Breast epithelium (tissue), 4 donors: ENCODE results near the gene ZBTB34. TPM values are rescaled to one million over a fixed set of nuclear protein-coding genes. Genes with fewer than 3 reads are reported as not detected.

Experiments
- DNase-seq, 2 donors: peaks; one replicate each; pipeline ENCODE4 v3.0.0-alpha.2; 2019; ENCODE audit warnings: low spot score in 2 of 2
- H3K27ac ChIP-seq, 2 donors: fragments of 200-600 bp; sonication (generic) in 1 of 2; one replicate each; pipeline ENCODE4 v1.5.1; 2016 to 2019; ENCODE audit warnings: mild to moderate bottlenecking in 1 of 2
- H3K27me3 ChIP-seq, 2 donors: fragments of 200-600 bp; sonication (generic) in 1 of 2; one replicate each; pipeline versions ENCODE4 v1.5.1 to v1.6.0; 2017 to 2019; ENCODE audit warnings: control low read depth in 1 of 2, mild to moderate bottlenecking in 1 of 2
- H3K36me3 ChIP-seq: fragments of 200-600 bp; one replicate; pipeline ENCODE4 v1.5.1; 2019
- H3K4me1 ChIP-seq, 2 donors: fragments of 200-600 bp; sonication (generic); one replicate each; pipeline ENCODE4 v1.5.1; 2016 to 2019; ENCODE audit warnings: control low read depth in 1 of 2
- H3K4me3 ChIP-seq, 3 donors: fragments of 200-600 bp; sonication (generic); 1 replicate in 2 of 3; 2 replicates in 1 of 3; pipeline ENCODE4 v1.5.1; 2016 to 2019; ENCODE audit warnings: mild to moderate bottlenecking in 3 of 3, moderate library complexity in 2 of 3
- H3K9me3 ChIP-seq, 2 donors: fragments of 200-600 bp; sonication (generic) in 1 of 2; one replicate each; pipeline ENCODE4 v1.5.1; 2016 to 2019; ENCODE audit warnings: control low read depth in 1 of 2
- CTCF ChIP-seq, 3 donors: fragments of 450-650 bp; IDR thresholded peaks; one replicate each; pipeline ENCODE4 v1.5.1; 2016 to 2017; ENCODE audit warnings: antibody characterized with exemption in 3 of 3, mild to moderate bottlenecking in 3 of 3, moderate library complexity in 3 of 3
- POLR2A ChIP-seq: fragments of 450-650 bp; IDR thresholded peaks from one replicate; pipeline ENCODE4 v1.6.1; 2016; ENCODE audit warnings: antibody characterized with exemption, mild to moderate bottlenecking, moderate library complexity
- POLR2AphosphoS5 ChIP-seq, 3 donors: sonication (generic); formaldehyde crosslinking; IDR thresholded peaks; one replicate each; pipeline ENCODE4 v1.6.1; 2017; ENCODE audit warnings: antibody characterized with exemption in 3 of 3
- intact Hi-C: fragments of 100-400 bp; cut with DNase I; formaldehyde crosslinking; loops from one replicate; pipeline ENCODE4 v1.15.1; 2023; ENCODE audit warnings: low total_unique reads
- total RNA-seq, 3 donors: library from RNA; depleted of rRNA; stranded (reverse); fragments of >200 nt; gene quantifications; one replicate each; pipeline ENCODE4 v1.1.0, GENCODE V29; 2016

ZBTB34 gene
- total RNA-seq, 3 donors from 2014 or later, result 9.2 to 13.9 (median 12.2) TPM

DNA sequence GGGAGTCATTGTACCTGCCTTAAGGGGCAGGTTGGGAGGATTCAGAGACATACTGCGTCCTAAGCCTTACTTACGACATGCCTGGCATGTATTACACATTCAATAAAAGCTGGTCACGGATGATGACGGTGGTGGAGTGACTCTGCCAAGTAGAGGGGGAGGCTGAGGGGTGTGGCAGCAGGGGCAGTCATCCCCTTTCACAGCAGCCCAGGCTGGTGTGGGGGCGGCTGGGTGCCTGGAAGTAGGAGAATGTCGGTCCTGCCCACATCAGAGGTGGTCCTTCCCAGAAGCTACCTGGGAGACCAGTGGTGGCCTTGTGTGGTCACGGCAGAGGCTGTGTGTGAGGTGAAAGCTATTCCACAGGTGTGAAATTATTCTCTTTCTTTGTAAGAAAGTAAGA is 8.9 kb downstream of the ZBTB34 start:
- no peaks in the 10 kb centered on the region for H3K27me3 ChIP-seq
- DNase-seq, result no peak
- no peak overlapping the region for H3K27ac ChIP-seq
- intact Hi-C loops, result no loop called here
- TF ChIP-seq POLR2A, result no peak
- TF ChIP-seq POLR2AphosphoS5 (IDR thresholded peaks at IDR 0.05), result no peak
- TF ChIP-seq CTCF (IDR thresholded peaks at IDR 0.05), result no peak
- no peak overlapping the region for H3K4me3 ChIP-seq
- no peaks in the 10 kb centered on the region for H3K36me3 ChIP-seq
- no peaks in the 10 kb centered on the region for H3K9me3 ChIP-seq
- H3K4me1 ChIP-seq, result no peaks in the 10 kb centered on the region

DNA sequence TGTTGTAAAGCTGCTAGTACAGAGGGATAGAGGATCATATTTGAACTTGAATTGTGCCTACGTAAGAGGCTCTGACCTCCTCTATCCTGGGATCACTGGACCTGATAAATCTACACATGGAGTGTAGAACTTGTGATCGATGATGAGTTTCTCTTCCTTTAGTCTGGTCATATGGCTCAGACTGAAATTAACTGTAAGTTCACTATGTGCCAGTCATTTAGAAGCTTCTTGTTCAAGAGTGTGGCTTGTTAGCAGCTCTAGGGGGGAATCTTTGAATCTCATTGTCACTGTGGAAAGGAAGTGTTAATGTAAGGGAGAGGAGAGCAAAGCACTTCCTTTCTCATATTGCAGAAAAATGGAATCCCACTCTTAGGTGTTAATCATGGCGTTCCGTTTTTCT is 12.1 kb downstream of the ZBTB34 start:
- no peak overlapping the region for H3K27ac ChIP-seq
- H3K4me1 ChIP-seq, result no peaks in the 10 kb centered on the region
- no peaks in the 10 kb centered on the region for H3K36me3 ChIP-seq
- intact Hi-C loops, result no loop called here
- no peaks in the 10 kb centered on the region for H3K27me3 ChIP-seq
- H3K4me3 ChIP-seq, result no peak overlapping the region
- TF ChIP-seq CTCF (IDR thresholded peaks at IDR 0.05), result no peak
- no peak for TF ChIP-seq POLR2AphosphoS5 (IDR thresholded peaks at IDR 0.05)
- no peak for TF ChIP-seq POLR2A
- DNase-seq, result no peak
- H3K9me3 ChIP-seq, result no peaks in the 10 kb centered on the region

DNA sequence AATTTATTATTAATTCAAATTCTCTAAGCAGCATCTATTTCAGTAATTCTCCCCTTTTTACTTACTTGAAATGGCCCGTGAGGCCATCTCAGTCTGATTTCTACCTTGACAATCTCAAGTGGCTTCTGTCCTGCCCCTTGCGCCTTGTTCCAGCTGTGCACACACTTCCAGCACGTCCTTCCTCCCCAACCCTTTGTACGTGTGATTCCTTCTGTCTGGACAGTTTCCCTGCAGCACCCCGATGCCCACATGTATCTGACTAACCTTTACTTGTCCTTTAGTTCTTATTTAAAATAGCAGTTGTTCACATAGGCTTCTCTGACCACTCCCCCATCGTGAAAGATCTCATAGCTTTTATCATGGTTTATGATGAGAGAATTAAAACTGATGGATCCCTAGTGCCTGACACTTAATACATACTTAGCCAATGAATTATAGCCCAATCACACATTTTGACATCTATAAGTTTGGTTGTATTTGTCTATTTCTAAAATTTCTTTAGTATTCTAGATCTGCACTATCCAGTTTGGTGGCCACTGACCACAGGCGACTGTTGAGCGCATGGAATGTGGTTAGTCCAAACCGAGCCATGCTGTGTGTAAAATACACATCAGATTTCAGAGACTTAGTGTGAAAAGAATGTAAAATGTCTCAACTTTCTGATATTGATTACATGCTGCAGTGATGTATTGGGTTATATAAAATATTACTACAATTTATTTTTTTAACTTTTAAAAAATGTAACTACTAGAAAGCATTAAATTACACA is 14.3 kb downstream of the ZBTB34 start:
- Histone ChIP-seq H3K36me3 (peaks cover 3% of the 10 kb centered on the region), H3K4me1 (no peaks in the 10 kb centered on the region), H3K9me3 (no peaks in the 10 kb centered on the region), H3K27ac (no peak overlapping the region), H3K27me3 (no peaks in the 10 kb centered on the region), H3K4me3 (no peak overlapping the region)
- intact Hi-C loops, result no loop called here
- DNase-seq, result no peak
- no peak for TF ChIP-seq CTCF (IDR thresholded peaks at IDR 0.05)
- no peak for TF ChIP-seq POLR2A
- no peak for TF ChIP-seq POLR2AphosphoS5 (IDR thresholded peaks at IDR 0.05)

DNA sequence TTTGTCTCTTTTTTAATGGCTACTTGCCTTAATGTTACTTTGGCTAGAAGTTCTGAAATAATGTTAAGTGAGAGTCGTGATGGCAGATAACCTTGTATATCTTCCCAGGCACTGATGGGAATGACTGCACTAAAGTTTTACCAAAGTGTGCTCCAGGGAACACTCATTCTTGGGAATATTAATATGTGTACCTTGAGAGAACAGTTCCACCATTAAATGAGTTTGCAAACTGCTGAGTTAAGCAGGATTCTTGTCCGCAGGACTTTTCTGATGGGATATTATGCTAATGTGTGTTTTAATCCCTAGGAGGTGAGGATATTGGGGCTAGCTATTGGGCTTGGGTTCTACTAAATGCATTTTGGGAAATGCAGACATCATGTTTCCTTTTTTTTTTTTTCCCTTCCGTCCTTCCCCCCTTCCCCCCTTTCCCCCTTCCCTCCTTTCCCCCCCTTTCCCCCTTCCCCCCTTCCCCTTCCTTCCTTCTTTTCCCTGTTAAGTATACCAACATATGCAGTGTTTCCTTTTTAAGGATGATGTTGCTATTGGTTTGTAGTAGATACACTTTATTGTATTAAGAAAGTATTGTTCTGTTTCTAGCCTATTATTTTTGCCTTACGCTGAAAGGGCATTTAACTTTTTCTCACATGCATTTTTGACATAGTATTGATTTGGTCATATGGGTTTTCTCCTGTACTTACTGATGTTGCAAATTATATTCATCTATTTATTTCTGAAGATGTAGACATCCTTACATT is 15.5 kb downstream of the ZBTB34 start:
- no peak for DNase-seq
- no peak overlapping the region for H3K27ac ChIP-seq
- H3K4me1 ChIP-seq, result no peaks in the 10 kb centered on the region
- H3K9me3 ChIP-seq, result no peaks in the 10 kb centered on the region
- intact Hi-C loops, result no loop called here
- no peak overlapping the region for H3K4me3 ChIP-seq
- H3K27me3 ChIP-seq, result no peaks in the 10 kb centered on the region
- H3K36me3 ChIP-seq, result peaks cover 5% of the 10 kb centered on the region
- TF ChIP-seq POLR2A (no peak), POLR2AphosphoS5 (IDR thresholded peaks at IDR 0.05) (no peak), CTCF (IDR thresholded peaks at IDR 0.05) (no peak)

- DNase-seq, result no peak
- Histone ChIP-seq H3K27ac (no peak overlapping the region), H3K27me3 (no peaks in the 10 kb centered on the region), H3K9me3 (no peaks in the 10 kb centered on the region), H3K4me3 (no peak overlapping the region), H3K36me3 (peaks cover 5% of the 10 kb centered on the region), H3K4me1 (no peaks in the 10 kb centered on the region)
- intact Hi-C loops, result no loop called here
- TF ChIP-seq CTCF (IDR thresholded peaks at IDR 0.05) (no peak), POLR2AphosphoS5 (IDR thresholded peaks at IDR 0.05) (no peak)
These were observed 16.1 kb downstream of the ZBTB34 start for GRCh38 chr9:126876531-126876930.
